Peyer's patch (tissue), 4 donors: ENCODE measurements around the gene RXFP4.

Source experiments
- POLR2A ChIP-seq, 2 donors: fragments of 450-650 bp; IDR thresholded peaks; one replicate each; pipeline ENCODE4 v1.5.1; 2017; ENCODE audit warnings: antibody characterized with exemption in 2 of 2, mild to moderate bottlenecking in 2 of 2, moderate library complexity in 2 of 2
- TF ChIP-seq, protein P1 (sequence below), 6 experiments: fragments of 450-650 bp in 4 of 6; fragments of 200-600 bp in 2 of 6; sonication (generic) in 1 of 6; IDR thresholded peaks; one replicate each; pipeline ENCODE4 v1.5.1; 2017 to 2019; ENCODE audit warnings: antibody characterized with exemption in 6 of 6, mild to moderate bottlenecking in 3 of 6, moderate library complexity in 1 of 6

DNA sequence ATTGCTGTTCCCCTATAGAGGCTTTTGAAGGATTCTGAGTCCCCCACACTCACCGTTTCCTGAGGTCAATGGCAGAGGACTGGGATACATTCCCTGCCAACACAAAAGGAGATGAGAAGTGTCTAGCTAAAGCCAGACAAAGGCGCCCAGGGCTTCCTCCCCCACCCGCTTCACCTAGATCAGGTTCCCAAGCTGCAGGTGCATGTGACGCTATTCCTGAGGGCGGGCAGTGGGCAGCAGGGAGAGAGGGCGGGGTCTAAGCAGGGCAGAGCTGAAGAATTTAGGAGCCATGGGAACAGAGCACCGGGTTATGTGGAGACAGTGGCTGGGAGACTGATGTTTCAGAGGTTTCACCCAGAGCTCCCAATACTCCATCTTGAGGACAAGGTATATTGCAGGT lies 42.9 kb downstream of the RXFP4 start:
- TF ChIP-seq POLR2A (IDR thresholded peaks at IDR 0.05), result no peak
- TF ChIP-seq, protein P1, sequence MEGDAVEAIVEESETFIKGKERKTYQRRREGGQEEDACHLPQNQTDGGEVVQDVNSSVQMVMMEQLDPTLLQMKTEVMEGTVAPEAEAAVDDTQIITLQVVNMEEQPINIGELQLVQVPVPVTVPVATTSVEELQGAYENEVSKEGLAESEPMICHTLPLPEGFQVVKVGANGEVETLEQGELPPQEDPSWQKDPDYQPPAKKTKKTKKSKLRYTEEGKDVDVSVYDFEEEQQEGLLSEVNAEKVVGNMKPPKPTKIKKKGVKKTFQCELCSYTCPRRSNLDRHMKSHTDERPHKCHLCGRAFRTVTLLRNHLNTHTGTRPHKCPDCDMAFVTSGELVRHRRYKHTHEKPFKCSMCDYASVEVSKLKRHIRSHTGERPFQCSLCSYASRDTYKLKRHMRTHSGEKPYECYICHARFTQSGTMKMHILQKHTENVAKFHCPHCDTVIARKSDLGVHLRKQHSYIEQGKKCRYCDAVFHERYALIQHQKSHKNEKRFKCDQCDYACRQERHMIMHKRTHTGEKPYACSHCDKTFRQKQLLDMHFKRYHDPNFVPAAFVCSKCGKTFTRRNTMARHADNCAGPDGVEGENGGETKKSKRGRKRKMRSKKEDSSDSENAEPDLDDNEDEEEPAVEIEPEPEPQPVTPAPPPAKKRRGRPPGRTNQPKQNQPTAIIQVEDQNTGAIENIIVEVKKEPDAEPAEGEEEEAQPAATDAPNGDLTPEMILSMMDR (IDR thresholded peaks at IDR 0.05), result no peak
